Mucosa of stomach (tissue), 1 donor: ENCODE results near the gene TEDC2.
"Not testable (repeated sequence)": the region's sequence is repeated elsewhere in the genome, so short reads cannot be mapped to it uniquely, and the experiment has no call there.

ENCODE experiments used
- H3K27me3 ChIP-seq: one replicate; pipeline ENCODE4 v1.7.0; 2013; ENCODE audit warnings: mild to moderate bottlenecking, low read length; ENCODE audit not compliant: control insufficient read depth, insufficient read depth
- H3K36me3 ChIP-seq: one replicate; pipeline ENCODE4 v1.7.0; 2013; ENCODE audit warnings: low read length; ENCODE audit not compliant: control insufficient read depth, insufficient read depth
- H3K4me1 ChIP-seq: one replicate; pipeline ENCODE4 v1.7.0; 2013; ENCODE audit warnings: mild to moderate bottlenecking, low read length; ENCODE audit not compliant: control insufficient read depth, insufficient read depth
- H3K4me3 ChIP-seq: one replicate; pipeline ENCODE4 v1.7.0; 2013; ENCODE audit warnings: low read length
- H3K9ac ChIP-seq: one replicate; pipeline ENCODE4 v1.7.0; 2013; ENCODE audit warnings: mild to moderate bottlenecking, low read length, moderate library complexity
- H3K9me3 ChIP-seq: one replicate; pipeline ENCODE4 v1.7.0; 2013; ENCODE audit warnings: mild to moderate bottlenecking, low read length, moderate library complexity; ENCODE audit not compliant: control insufficient read depth
- donor health status: Pancreatic carcinoma.

The TEDC2 gene

DNA sequence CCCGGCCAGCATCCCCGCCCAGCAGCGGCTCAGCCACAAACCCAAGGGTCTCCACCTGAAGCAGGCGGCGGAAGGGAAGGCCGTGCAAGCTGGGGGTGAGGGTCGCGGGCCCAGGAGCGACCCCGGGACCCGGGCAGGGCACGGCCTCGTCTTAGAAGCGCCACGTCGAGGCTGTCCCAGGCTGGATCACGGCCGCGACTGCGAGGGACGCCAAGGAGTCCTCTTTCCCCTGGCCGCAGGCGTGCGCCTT lies 31.2 kb upstream of the TEDC2 start:
- no peaks in the 10 kb centered on the region for H3K9me3 ChIP-seq
- peak overlapping the region; percentile 72 for H3K9ac ChIP-seq
- H3K4me1 ChIP-seq = peaks cover 19% of the 10 kb centered on the region
- no peaks in the 10 kb centered on the region for H3K36me3 ChIP-seq
- peak overlapping the region; percentile 63 for H3K4me3 ChIP-seq
- H3K27me3 ChIP-seq = no peaks in the 10 kb centered on the region

DNA sequence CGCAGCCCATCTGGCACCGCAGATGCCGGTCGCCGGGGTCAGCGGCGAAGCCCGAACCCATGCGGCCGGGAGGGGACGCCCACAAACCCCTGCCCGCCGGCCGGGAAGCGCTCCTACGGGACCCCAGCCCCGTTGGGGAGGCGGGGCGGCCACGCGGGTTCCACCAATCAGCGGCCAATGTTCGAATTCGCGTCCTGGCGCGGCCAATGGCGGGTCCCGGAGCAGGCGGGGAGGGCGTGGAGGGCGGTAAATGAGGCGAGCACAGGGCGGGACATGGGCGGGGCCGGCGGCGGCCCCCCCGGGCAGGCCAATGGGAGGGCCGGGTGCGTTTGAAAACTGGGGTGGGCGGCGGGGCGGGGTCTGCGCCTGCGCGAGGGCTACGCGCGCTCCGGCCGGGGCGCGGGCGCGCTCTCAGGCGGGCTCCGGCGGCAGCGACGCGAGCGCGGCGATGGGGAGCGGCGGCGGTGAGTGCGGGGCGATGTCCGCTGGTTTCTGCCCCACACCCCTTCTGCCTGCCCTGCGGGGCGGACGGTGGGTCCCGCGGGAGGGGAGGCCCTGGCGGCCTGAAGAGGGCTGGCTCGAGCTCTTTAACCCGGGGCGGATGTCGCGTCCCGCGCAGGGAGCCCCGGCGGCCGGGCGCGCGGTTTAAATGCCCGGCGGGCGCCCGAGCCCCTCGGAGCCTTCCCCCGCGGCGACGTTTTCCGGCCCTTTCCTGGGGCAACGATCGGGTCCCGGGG lies 30.7 kb upstream of the TEDC2 start, which contains the start of gene CCNF:
Gene CCNF, plus strand, starts transcription at position 414 of the 737 bp plus-strand sequence. Its CDS starts 35 bp downstream, at position 449.
- peak within 1 kb of the TSS; percentile 72 for H3K9ac ChIP-seq
- H3K27me3 ChIP-seq = no peaks in the 10 kb centered on the region
- H3K36me3 ChIP-seq = no peaks in the 10 kb centered on the region
- peaks cover 19% of the 10 kb centered on the region for H3K4me1 ChIP-seq
- H3K4me3 ChIP-seq = peak within 1 kb of the TSS; percentile 63
- H3K9me3 ChIP-seq = no peaks in the 10 kb centered on the region

DNA sequence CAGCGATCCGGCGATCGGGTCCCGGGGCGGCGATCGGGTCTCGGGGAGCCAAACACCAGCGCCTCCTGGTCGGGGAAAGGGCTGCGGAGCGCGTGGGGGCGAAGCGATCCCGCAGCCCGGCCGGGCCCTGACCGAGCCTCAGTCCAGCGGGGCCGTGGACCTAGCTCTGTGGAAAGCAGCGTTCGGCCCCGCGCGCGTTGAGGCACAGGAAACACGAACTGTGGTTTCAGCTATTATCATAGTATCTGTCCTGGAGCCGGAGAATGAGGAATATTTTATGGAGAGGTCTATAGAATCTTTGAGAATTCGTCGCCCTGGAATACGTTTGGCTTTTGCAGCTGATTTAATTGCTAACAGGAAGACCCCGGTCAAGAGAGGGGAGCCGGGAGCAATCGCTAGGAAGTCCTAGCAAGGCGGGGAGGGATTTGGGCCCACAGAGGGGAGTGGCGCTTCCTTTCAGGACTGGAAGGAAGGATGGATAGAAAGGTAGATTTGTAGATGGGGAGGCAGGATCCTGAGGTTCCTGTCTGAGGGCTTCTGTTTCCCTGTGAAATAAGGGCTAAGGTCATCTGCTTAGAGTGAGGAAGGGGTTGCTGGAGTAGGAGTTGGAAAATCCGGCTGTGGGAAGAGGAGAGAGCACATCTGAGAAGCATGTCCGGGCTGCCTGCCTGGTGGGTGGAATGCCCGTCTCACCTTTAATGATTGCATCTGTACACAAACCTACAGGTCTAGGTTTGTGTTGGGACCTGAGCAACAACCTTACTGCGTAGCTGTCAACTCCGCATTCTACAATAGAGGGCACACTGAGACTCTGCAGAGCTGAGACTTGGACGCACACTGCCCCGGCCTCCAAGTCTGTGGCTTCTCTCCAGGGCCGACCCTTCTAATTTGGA lies 29.9 kb upstream of the TEDC2 start:
- peaks cover 19% of the 10 kb centered on the region for H3K4me1 ChIP-seq
- H3K9ac ChIP-seq = peak overlapping the region; percentile 56

DNA sequence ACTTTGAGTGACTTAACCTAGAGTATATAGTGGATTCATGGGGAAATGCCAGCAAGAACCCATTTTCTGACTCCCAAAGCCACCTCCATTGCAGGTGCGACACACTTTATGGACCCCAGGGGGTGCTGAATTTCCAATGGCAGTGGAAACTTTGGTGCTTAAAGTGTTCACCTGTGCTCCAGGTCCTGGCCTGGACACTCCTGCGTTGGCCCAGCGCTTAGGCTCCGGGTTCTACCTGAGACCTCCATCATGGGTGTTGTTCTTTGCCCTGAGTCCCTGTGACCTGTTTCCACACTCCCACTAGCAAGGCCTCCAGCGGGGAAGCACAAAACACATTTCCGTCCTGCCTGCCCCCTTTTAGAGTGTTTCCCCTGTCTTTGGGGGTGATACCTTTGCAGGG lies 27.6 kb upstream of the TEDC2 start:
- no peaks in the 10 kb centered on the region for H3K9me3 ChIP-seq
- H3K27me3 ChIP-seq = no peaks in the 10 kb centered on the region
- no peaks in the 10 kb centered on the region for H3K36me3 ChIP-seq
- no peak overlapping the region for H3K9ac ChIP-seq
- H3K4me1 ChIP-seq = peaks cover 19% of the 10 kb centered on the region
- no peak overlapping the region for H3K4me3 ChIP-seq

More for the DNA sequence above, 29.9 kb upstream of the TEDC2 start:
- Histone ChIP-seq H3K4me3 (peak overlapping the region; percentile 50), H3K36me3 (no peaks in the 10 kb centered on the region), H3K27me3 (no peaks in the 10 kb centered on the region), H3K9me3 (no peaks in the 10 kb centered on the region)

DNA sequence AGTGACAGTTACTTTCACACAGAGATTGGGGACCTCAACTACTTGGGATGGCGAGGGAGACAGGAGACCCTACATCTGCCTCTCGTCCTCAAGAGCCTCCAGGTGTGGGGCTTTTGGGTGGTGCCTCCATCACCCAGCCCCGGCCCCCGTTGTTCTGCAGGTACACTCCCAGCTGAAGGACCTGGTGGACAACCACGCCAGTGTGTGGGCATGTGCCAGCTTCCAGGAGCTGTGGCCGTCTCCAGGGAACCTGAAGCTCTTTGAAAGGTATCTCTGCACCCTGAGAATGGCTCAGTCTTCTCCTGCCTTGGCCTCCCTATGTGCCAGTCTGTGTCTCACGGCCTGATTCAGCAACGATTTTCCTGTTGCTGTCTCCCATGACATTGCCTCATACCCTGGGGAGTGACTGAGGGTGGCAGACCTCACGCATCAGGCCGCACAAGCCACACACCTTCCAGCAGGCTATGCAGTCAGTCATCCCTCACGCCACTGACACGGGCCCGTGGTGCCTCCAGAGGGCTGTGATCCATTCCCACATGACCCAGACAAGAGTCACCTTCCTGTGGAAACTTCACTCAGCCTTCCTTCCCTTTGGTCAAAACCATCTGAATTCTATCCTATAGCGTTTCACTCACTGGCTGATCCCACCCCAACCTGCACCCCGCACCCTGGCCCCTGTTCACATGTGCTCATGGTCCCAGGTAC lies 27.0 kb upstream of the TEDC2 start:
- H3K4me1 ChIP-seq = peaks cover 16% of the 10 kb centered on the region
- no peaks in the 10 kb centered on the region for H3K27me3 ChIP-seq
- H3K4me3 ChIP-seq = no peak overlapping the region
- no peak overlapping the region for H3K9ac ChIP-seq
- no peaks in the 10 kb centered on the region for H3K36me3 ChIP-seq
- no peaks in the 10 kb centered on the region for H3K9me3 ChIP-seq

DNA sequence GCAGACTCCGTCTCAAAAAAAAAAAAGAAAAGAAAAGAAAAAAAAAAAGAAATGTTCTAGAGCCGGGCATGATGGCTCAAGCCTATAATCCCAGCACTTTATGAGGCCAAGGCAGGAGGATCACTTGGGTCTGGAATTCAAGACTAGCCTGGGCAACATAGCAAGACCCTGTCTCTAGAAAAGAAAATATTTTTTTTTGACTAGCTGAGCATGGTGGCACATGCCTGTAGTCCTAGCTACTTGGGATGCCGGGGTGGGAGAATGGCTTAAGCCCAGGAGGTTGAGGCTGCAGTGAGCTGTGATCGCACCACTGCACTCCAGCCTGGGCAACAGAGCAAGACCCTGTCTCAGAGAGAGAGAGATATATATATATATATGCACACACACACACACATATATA lies 24.7 kb upstream of the TEDC2 start:
- H3K36me3 ChIP-seq, H3K4me3 ChIP-seq, H3K4me1 ChIP-seq, H3K9ac ChIP-seq, H3K27me3 ChIP-seq, H3K9me3 ChIP-seq: not testable (repeated sequence)

DNA sequence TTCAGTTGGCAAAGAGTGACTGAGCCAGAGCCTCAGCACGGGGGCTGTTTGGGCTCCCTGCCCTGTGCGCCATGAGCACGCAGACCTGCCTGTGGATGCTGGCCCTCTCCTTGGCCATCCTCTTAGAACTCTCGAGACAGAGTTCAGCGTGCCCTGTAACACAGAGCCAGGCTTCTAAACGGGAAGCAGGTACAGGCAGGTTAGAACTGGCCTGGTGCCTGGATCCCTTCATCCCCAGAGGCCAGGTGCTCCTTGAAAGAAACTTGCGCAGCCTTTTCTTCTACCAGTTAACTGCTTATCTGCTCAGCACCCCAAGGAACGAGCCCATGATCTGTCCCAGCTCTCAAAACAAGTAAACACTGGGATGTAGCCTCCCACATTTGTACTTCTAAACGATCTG lies 23.8 kb upstream of the TEDC2 start:
- no peaks in the 10 kb centered on the region for H3K4me1 ChIP-seq
- H3K36me3 ChIP-seq = no peaks in the 10 kb centered on the region
- no peaks in the 10 kb centered on the region for H3K27me3 ChIP-seq
- no peak overlapping the region for H3K4me3 ChIP-seq
- no peaks in the 10 kb centered on the region for H3K9me3 ChIP-seq
- no peak overlapping the region for H3K9ac ChIP-seq

DNA sequence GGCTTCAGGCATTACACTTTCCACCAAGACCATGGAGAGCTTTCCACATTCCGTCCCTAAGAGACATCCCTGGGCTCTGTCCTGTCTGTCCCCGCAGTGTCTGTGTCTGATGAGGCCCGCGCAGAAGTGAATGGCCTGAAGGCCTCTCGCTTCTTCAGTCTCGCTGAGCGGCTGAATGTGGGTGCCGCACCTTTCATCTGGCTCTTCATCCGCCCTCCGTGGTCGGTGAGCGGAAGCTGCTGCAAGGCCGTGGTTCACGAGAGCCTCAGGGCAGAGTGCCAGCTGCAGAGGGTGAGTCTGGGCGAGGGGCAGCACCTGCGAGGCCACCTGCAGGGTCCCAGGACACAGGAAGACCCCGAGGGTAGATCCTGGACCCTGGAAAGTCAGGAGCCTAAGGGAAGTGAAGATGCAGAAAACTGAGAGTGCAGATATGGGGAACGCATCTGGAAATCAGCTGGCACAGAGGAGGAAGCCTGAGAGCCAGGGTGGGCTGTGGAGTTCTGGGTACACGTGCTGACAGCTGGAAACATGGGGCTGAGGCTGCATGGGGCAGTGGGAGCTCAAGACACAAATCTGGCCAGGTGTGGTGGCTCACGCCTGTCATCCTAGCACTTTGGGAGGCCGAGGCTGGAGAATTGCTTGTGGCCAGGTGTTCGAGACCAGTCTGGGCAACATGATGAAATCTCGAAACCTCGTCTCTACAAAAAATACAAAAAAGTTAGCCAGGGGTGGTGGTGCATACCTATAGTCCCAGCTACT lies 22.7 kb upstream of the TEDC2 start:
- Histone ChIP-seq H3K36me3 (no peaks in the 10 kb centered on the region), H3K4me3 (no peak overlapping the region), H3K9me3 (no peaks in the 10 kb centered on the region), H3K27me3 (no peaks in the 10 kb centered on the region), H3K9ac (no peak overlapping the region), H3K4me1 (no peaks in the 10 kb centered on the region)

DNA sequence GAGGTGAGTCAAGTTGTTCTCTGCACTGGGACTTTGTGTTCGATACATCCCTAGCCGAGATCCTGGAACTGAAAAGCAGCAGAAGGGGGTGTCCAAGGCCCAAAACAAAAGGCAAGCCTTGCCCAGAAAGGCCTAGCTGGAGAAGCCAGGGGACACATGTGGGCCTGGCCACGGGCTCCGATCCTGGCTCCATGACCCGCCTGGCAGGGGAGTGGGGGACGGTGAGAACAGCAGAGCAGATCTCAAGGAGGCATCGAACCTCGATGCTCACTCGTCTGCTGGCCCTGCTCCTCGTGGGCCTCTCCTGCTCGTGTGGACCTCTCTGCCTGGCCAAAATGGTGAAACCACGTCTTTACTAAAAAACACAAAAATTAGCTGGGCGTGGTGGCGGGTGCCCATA lies 21.8 kb upstream of the TEDC2 start:
- Histone ChIP-seq H3K4me3 (no peak overlapping the region), H3K36me3 (no peaks in the 10 kb centered on the region), H3K4me1 (no peaks in the 10 kb centered on the region), H3K9ac (no peak overlapping the region), H3K9me3 (no peaks in the 10 kb centered on the region), H3K27me3 (no peaks in the 10 kb centered on the region)

DNA sequence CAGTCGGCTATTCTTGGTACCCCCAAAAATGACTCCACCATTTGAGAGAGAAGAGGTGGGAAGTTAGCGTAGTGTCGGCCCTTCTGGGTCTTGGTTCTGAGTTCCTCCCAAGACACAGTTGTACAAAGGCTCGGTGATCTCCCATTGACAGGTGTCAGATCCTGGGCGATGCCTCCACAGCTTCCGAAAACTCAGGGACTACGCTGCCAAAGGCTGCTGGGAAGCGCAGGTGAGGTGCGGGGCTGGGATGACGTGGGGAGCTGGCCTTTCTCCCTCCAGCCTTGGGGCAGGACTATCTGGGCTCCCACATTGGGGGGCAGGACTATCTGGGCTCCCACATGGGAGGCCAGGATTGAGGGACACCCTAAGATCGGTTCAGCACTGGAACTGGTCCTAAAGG lies 20.3 kb upstream of the TEDC2 start:
- no peaks in the 10 kb centered on the region for H3K27me3 ChIP-seq
- H3K9me3 ChIP-seq = no peaks in the 10 kb centered on the region
- H3K4me1 ChIP-seq = no peaks in the 10 kb centered on the region
- no peak overlapping the region for H3K4me3 ChIP-seq
- no peaks in the 10 kb centered on the region for H3K36me3 ChIP-seq
- no peak overlapping the region for H3K9ac ChIP-seq

DNA sequence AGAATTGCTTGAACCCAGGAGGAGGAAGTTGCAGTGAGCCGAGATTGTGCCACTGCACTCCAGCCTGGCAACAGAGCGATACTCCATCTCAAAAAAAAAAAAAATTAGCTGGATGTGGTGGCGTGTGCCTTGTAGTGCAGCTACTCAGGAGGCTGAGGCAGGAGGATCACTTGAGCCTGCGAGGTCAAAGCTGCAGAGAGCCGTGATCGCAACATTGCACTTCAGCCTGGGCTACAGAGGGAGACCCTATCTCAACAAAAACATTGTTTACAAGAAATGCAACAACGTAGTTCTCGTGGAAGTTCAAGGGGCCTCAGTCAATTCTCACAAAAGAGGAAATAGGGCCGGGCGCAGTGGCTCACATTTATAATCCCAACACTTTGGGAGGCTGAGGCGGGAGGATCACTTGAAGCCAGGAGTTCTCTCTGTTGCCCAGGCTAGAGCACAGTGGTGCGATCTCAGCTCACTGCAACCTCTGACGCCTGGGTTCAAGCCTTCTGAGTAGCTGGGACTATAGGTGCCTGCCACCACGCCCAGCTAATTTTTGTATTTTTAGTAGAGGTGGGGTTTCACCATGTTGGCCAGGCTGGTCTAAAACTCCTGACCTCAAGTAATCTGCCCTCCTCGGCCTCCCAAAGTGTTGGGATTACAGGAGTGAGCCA lies 18.6 kb upstream of the TEDC2 start:
- not testable (repeated sequence) for H3K9ac ChIP-seq, H3K36me3 ChIP-seq, H3K4me3 ChIP-seq, H3K4me1 ChIP-seq, H3K9me3 ChIP-seq, H3K27me3 ChIP-seq
